Spleen (tissue), 7 donors: ENCODE measurements around the gene GAS6.

Experiments
- CTCF ChIP-seq, 11 experiments: fragments of 200-600 bp in 7 of 11; fragments of 450-650 bp in 4 of 11; sonication (generic) in 4 of 11; IDR thresholded peaks in 8 of 11; conservative IDR thresholded peaks in 3 of 11; 1 replicate in 7 of 11; 2 replicates in 4 of 11; pipeline versions ENCODE4 v1.4.0 to v1.8.0; 2016 to 2021; ENCODE audit warnings: antibody characterized with exemption in 11 of 11, inconsistent platforms in 4 of 11, mild to moderate bottlenecking in 1 of 11
- POLR2AphosphoS5 ChIP-seq, 3 donors: sonication (generic); formaldehyde crosslinking; IDR thresholded peaks; one replicate each; pipeline ENCODE4 v1.5.1; 2017; ENCODE audit warnings: antibody characterized with exemption in 3 of 3
- donor health status: DM: no; HTN: no; CAD: no; lungs with moderate emphysema.
- donor health status: DM: no; HTN: no; CAD: no.
- donor health status: DM: no; HTN: no; CAD: no.

DNA sequence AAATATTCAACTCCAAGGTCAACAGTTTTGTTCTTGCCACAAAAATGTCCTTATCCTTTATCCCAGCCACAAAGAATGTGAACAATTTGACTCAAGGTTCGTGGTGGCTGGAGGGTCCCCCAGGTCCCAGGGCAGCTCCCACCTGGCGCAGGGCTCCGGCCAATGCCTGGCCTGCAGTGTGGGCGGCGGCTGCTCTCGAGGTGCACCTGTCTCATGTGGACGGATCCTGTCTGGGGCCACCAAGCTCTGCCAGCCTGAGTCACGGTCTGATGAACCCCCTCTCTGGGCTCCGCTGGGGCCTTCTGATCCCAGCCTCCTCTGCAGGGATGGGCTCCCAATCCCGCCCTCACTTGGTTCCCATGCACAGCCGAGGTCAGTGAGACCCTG, 49.4 kb downstream of the GAS6 start:
- TF ChIP-seq CTCF (IDR thresholded peaks at IDR 0.05 in 8 of 11, conservative IDR thresholded peaks at IDR 0.05 in 3 of 11) (no peak), POLR2AphosphoS5 (IDR thresholded peaks at IDR 0.05) (no peak)
